SK-N-MC (cell line): ENCODE measurements around the gene EHD3.

Source experiments
- EZH2 ChIP-seq: fragments of 200-600 bp; sonication (generic); IDR thresholded peaks from one replicate; pipeline ENCODE4 v1.6.1; 2017; ENCODE audit warnings: antibody characterized with exemption
- POLR2AphosphoS5 ChIP-seq: IDR thresholded peaks from 2 replicates; pipeline ENCODE4 v1.6.1; 2012; ENCODE audit warnings: mild to moderate bottlenecking, low read depth, low read length, borderline replicate concordance

DNA sequence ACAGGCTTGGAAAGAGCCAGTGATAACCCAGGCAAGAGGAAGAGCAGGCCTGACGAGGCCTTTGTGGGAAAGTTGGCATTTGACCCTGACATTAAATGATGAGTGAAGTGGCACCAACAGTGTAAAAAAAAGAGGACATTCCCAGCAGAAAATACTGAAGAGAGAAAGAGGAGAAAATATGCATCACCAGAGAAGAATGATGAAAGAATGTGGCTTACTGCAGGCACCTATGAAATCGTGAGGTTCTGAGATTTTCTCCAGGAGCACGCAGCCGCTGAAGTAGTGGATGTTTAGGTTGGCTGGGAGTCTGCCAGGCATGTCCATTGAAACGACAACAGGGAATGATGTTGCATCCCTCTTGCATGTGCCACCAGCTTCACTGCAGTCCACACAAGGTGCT is 13.8 kb downstream of the EHD3 start:
- TF ChIP-seq POLR2AphosphoS5 (no peak), EZH2 (no peak)
